ENCODE measurements around the gene ANXA6. TPM values are rescaled to one million over a fixed set of nuclear protein-coding genes. Genes with fewer than 3 reads are reported as not detected.
A peak's percentile ranks its signal among the peaks of the same experiment; 100 is the strongest.

Gene ANXA6
- total and polyA plus RNA-seq, 10 of the 15 experiments (the other 5 are each of a cell fraction or from before 2014, with no cell fraction given): 44.0 to 571 (median 465) TPM

DNA sequence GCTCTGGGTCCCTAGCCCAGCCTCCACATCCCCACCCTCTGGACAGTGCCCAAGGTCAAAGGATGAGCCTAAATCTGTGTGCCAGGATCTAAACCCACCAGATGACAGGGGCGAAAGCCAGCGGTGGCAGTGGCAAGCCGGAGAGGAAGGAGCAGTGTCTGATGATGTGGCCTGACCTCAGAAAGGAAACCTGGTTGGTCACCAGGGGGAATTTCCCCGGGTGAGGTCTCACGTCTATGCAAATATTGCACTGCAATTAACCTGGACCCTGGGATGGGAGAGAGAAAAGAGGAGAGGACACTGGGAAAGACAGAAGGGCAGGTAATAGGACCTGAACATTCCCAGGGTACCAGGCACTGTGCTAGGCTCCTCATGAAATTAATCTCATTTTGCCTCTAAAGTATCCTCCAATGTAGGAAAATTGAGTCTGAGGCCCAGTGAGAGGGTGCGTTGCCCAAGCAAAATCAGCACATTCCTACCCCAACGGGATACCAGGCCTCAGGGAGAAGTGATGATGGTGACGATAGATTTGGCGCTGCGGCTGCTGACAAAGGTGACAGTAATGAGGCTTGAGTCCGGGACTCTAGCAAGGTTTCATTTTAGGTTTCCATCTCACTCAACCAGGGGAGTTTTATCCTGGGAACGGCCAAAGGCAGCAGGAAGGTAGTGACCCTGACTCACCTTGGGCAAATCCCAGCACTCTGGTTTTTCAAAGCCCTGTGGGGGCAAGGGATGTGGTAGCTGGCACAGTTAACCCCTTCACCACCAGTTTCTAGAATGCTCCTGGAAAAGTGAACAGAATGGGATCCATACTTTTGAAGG is 63.3 kb downstream of the ANXA6 start (continued):
- TF ChIP-seq NFIC (IDR thresholded peaks at IDR 0.05; ENCODE audit: low read depth, low read length): peak; percentile 79
- no peak for TF ChIP-seq RAD51 (IDR thresholded peaks at IDR 0.05)
- no peak for TF ChIP-seq WRNIP1 (IDR thresholded peaks at IDR 0.05; ENCODE audit: borderline replicate concordance, low read depth, low read length)
- TF ChIP-seq EED (IDR thresholded peaks at IDR 0.05; ENCODE audit: low read depth): peak; percentile 96
- TF ChIP-seq, protein P1, sequence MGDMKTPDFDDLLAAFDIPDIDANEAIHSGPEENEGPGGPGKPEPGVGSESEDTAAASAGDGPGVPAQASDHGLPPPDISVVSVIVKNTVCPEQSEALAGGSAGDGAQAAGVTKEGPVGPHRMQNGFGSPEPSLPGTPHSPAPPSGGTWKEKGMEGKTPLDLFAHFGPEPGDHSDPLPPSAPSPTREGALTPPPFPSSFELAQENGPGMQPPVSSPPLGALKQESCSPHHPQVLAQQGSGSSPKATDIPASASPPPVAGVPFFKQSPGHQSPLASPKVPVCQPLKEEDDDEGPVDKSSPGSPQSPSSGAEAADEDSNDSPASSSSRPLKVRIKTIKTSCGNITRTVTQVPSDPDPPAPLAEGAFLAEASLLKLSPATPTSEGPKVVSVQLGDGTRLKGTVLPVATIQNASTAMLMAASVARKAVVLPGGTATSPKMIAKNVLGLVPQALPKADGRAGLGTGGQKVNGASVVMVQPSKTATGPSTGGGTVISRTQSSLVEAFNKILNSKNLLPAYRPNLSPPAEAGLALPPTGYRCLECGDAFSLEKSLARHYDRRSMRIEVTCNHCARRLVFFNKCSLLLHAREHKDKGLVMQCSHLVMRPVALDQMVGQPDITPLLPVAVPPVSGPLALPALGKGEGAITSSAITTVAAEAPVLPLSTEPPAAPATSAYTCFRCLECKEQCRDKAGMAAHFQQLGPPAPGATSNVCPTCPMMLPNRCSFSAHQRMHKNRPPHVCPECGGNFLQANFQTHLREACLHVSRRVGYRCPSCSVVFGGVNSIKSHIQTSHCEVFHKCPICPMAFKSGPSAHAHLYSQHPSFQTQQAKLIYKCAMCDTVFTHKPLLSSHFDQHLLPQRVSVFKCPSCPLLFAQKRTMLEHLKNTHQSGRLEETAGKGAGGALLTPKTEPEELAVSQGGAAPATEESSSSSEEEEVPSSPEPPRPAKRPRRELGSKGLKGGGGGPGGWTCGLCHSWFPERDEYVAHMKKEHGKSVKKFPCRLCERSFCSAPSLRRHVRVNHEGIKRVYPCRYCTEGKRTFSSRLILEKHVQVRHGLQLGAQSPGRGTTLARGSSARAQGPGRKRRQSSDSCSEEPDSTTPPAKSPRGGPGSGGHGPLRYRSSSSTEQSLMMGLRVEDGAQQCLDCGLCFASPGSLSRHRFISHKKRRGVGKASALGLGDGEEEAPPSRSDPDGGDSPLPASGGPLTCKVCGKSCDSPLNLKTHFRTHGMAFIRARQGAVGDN (IDR thresholded peaks at IDR 0.05): peak; percentile 69
- TF ChIP-seq, protein P2, sequence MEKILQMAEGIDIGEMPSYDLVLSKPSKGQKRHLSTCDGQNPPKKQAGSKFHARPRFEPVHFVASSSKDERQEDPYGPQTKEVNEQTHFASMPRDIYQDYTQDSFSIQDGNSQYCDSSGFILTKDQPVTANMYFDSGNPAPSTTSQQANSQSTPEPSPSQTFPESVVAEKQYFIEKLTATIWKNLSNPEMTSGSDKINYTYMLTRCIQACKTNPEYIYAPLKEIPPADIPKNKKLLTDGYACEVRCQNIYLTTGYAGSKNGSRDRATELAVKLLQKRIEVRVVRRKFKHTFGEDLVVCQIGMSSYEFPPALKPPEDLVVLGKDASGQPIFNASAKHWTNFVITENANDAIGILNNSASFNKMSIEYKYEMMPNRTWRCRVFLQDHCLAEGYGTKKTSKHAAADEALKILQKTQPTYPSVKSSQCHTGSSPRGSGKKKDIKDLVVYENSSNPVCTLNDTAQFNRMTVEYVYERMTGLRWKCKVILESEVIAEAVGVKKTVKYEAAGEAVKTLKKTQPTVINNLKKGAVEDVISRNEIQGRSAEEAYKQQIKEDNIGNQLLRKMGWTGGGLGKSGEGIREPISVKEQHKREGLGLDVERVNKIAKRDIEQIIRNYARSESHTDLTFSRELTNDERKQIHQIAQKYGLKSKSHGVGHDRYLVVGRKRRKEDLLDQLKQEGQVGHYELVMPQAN (conservative IDR thresholded peaks at IDR 0.05): no peak
- TF ChIP-seq, protein P3, sequence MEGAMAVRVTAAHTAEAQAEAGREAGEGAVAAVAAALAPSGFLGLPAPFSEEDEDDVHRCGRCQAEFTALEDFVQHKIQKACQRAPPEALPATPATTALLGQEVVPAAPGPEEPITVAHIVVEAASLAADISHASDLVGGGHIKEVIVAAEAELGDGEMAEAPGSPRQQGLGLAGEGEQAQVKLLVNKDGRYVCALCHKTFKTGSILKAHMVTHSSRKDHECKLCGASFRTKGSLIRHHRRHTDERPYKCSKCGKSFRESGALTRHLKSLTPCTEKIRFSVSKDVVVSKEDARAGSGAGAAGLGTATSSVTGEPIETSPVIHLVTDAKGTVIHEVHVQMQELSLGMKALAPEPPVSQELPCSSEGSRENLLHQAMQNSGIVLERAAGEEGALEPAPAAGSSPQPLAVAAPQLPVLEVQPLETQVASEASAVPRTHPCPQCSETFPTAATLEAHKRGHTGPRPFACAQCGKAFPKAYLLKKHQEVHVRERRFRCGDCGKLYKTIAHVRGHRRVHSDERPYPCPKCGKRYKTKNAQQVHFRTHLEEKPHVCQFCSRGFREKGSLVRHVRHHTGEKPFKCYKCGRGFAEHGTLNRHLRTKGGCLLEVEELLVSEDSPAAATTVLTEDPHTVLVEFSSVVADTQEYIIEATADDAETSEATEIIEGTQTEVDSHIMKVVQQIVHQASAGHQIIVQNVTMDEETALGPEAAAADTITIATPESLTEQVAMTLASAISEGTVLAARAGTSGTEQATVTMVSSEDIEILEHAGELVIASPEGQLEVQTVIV (IDR thresholded peaks at IDR 0.05; ENCODE audit: borderline replicate concordance, partially characterized antibody): no peak
- no peak for TF ChIP-seq ZNF274 (IDR thresholded peaks at IDR 0.05; ENCODE audit: insufficient read depth, insufficient read length)
- peak; percentile 60; the same call in 1 of the 2 replicates for TF ChIP-seq TCF12 (IDR thresholded peaks at IDR 0.05; ENCODE audit: low read depth, low read length)
- TF ChIP-seq MXI1 (IDR thresholded peaks at IDR 0.05; ENCODE audit: low read depth, low read length): peak; percentile 24; the same call in 1 of the 2 replicates
- no peak for TF ChIP-seq RAD21 (IDR thresholded peaks at IDR 0.05; ENCODE audit: insufficient read depth, low read depth, low read length)
- TF ChIP-seq CBX3 (IDR thresholded peaks at IDR 0.05; ENCODE audit: borderline replicate concordance, low read depth): no peak
- no peak for TF ChIP-seq JUND (IDR thresholded peaks at IDR 0.05; ENCODE audit: low read depth, low read length)
- peak; percentile 40; the same call in 1 of the 2 replicates for TF ChIP-seq CHD2 (IDR thresholded peaks at IDR 0.05; ENCODE audit: borderline replicate concordance, low read depth, low read length)
- TF ChIP-seq SMAD5 (IDR thresholded peaks at IDR 0.05; ENCODE audit: low read depth): no peak; the same call in 1 of the 2 replicates
- 0 out of 2 replicates have a peak, but pooled peaks have one; percentile 44 for TF ChIP-seq IRF4 (IDR thresholded peaks at IDR 0.05; ENCODE audit: low read depth, low read length)
- no peak for TF ChIP-seq MYB (IDR thresholded peaks at IDR 0.05; ENCODE audit: borderline replicate concordance, low read depth, low read length)
- no peak for TF ChIP-seq EGR1 (IDR thresholded peaks at IDR 0.05; ENCODE audit: borderline replicate concordance in 1 of 2, low read depth in 2 of 2, low read length in 2 of 2)
